Small intestine (tissue), 16 donors: ENCODE data around the gene DMXL2. TPM values are rescaled to one million over a fixed set of nuclear protein-coding genes. Genes with fewer than 3 reads are reported as not detected.

ENCODE experiments used
- DNase-seq, 2 donors: peaks; one replicate each; pipeline versions ENCODE4 v3.0.0 to v3.0.0-alpha.2; 2013
- FAIRE-seq: peaks from 2 replicates; lab custom pipeline; 2012; peaks lifted over from hg19 to GRCh38; lab: Jason Lieb, UNC
- H3K27ac ChIP-seq, 3 donors: one replicate each; pipeline ENCODE4 v1.5.1; 2013; ENCODE audit warnings: low read length in 2 of 3, mild to moderate bottlenecking in 2 of 3, control low read depth in 1 of 3, inconsistent platforms in 1 of 3, low read depth in 1 of 3, moderate library complexity in 1 of 3
- H3K27me3 ChIP-seq, 3 donors: one replicate each; pipeline ENCODE4 v1.6.1; 2013; ENCODE audit warnings: low read length in 3 of 3, inconsistent platforms in 1 of 3; ENCODE audit not compliant: control insufficient read depth in 3 of 3, insufficient read depth in 3 of 3
- H3K36me3 ChIP-seq, 3 donors: one replicate each; pipeline ENCODE4 v1.6.1; 2013; ENCODE audit warnings: low read length in 3 of 3, inconsistent platforms in 1 of 3, low read depth in 1 of 3, mild to moderate bottlenecking in 1 of 3, moderate library complexity in 1 of 3; ENCODE audit not compliant: control insufficient read depth in 3 of 3, insufficient read depth in 2 of 3
- H3K4me1 ChIP-seq, 3 donors: one replicate each; pipeline ENCODE4 v1.6.1; 2013; ENCODE audit warnings: low read length in 2 of 3, inconsistent platforms in 1 of 3, low read depth in 1 of 3, mild to moderate bottlenecking in 1 of 3, moderate library complexity in 1 of 3; ENCODE audit not compliant: control insufficient read depth in 3 of 3, insufficient read depth in 2 of 3
- H3K4me3 ChIP-seq, 3 donors: one replicate each; pipeline ENCODE4 v1.5.1; 2013; ENCODE audit warnings: low read length in 3 of 3, control low read depth in 1 of 3, inconsistent platforms in 1 of 3, low read depth in 1 of 3, mild to moderate bottlenecking in 1 of 3, moderate library complexity in 1 of 3
- H3K9me3 ChIP-seq, 2 donors: one replicate each; pipeline ENCODE4 v1.6.1; 2013; ENCODE audit warnings: low read depth in 1 of 2, low read length in 1 of 2; ENCODE audit not compliant: control insufficient read depth in 2 of 2, insufficient read depth in 1 of 2
- WGBS, 3 donors: extraction: QIAGEN DNeasy Blood & Tissue Kit; methylation state at CpG; one replicate each; pipeline ENCODE4 v1.1.7; 2013; 5-methylcytosine and 5-hydroxymethylcytosine counted together
- long read RNA-seq, 10 donors: transcript quantifications; one replicate each; lab custom pipeline, GENCODE V29; 2026
- polyA plus RNA-seq, 4 donors: library from polyadenylated mRNA; stranded (reverse) in 3 of 4; unstranded in 1 of 4; fragments of 200-250 nt in 3 of 4; fragments of 120-200 nt in 1 of 4; gene quantifications; one replicate each; pipeline versions ENCODE4 v1.2.1 to v1.2.3, GENCODE V29; 2013
- donor health status: healthy with polysubstance abuse.
- donor health status: control.
- donor health status: control.
- donor health status: Bipolar disorder and iron deficiency.
- donor health status: healthy.

DMXL2 gene, protein sequence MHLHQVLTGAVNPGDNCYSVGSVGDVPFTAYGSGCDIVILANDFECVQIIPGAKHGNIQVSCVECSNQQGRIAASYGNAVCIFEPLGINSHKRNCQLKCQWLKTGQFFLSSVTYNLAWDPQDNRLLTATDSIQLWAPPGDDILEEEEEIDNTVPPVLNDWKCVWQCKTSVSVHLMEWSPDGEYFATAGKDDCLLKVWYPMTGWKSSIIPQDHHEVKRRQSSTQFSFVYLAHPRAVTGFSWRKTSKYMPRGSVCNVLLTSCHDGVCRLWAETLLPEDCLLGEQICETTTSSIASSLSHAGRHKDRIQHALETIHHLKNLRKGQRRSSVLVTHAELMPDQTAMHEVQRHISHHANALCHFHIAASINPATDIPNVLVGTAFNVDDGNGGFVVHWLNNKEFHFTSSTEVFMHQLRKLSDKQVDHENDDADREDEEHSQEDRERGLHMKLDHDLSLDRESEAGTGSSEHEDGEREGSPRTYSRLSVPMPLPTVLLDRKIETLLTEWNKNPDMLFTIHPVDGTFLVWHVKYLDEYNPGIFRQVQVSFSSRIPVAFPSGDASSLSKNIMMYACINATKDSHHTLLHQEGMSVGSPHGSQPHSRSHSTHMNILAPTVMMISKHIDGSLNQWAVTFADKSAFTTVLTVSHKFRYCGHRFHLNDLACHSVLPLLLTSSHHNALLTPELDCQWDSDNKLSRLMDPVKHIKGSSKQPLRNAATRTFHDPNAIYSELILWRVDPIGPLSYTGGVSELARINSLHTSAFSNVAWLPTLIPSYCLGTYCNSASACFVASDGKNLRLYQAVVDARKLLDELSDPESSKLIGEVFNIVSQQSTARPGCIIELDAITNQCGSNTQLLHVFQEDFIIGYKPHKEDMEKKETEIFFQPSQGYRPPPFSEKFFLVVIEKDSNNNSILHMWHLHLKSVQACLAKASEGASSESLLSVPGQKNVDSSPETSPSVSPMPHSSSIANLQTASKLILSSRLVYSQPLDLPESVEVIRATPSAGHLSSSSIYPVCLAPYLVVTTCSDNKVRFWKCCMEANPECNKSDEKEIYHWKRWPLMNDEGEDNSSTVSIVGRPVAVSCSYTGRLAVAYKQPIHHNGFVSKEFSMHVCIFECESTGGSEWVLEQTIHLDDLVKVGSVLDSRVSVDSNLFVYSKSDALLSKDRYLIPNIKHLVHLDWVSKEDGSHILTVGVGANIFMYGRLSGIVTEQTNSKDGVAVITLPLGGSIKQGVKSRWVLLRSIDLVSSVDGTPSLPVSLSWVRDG (N-terminal part only)
- polyA plus RNA-seq, result 10 to 100 TPM; 24.5 to 58.4 (median 42.6) TPM
- long read RNA-seq, donor 1, result 0 reads
- long read RNA-seq, donor 2, result 0 reads
- long read RNA-seq, donor 3, partial matches to known transcripts, result 0 of 4 reads
- long read RNA-seq, donor 3, other reads (novel, unspliced or antisense), result 0 of 4 reads
- long read RNA-seq, donor 4, result 0 reads
- long read RNA-seq, donor 5, result 0 reads
- long read RNA-seq, donor 6, result 0 reads
- long read RNA-seq, donor 7, result 0 reads
- long read RNA-seq, donor 8, result 0 reads
- long read RNA-seq, donor 9, result 0 reads
- long read RNA-seq, donor 10, partial matches to known transcripts, result 0 of 3 reads
- long read RNA-seq, donor 10, other reads (novel, unspliced or antisense), result 0 of 3 reads

DNA sequence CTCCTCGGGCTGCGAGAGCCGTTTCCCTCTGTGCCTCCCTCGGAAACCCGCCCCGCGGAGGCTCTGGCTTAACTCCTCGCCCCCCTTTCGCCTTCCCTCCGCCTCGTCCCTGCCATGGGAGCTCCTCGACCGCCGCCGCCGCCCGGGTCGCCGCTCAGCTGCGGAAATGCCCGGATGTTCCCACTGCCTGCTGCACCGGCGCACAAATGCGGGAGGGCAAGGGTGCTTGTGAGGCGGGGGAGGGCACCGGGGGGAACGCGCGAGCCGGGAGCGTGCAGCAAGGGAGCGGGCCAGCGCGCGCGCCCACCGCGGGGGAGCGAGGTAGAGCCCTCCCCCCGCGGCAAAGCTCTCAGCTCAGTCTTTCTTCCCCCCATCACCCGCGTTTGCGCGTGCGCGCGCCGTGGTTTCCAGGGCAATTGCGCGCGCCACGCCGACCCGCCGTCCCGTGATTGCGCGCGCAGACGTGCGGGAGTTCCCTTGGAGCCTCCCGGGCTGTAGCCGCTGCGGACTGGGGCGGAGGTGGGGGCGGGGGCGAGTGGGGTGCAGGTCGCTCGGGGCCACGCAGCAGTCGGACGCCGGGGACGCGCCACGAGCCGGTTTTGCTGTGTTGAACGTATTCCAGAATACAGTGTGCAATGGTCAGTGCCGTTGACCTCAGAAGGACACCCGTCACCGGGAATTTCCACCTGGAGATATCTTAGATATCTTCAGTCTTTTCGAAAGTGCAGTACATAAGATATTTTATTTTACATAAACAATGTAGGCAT, at the start of gene DMXL2:
Gene DMXL2 (minus strand): TSS at position 168 of the 767 bp plus-strand sequence. CDS start 226 bp downstream, outside the sequence.
- Histone ChIP-seq H3K27ac (peak within 1 kb of the TSS; percentile 87 to 89 (median 88)), H3K9me3 (no peaks in the 10 kb centered on the region), H3K36me3 (no peaks in the 10 kb centered on the region), H3K4me3 (peak within 1 kb of the TSS; percentile 47 to 95 (median 89)), H3K4me1 (peaks cover 0 to 12% (median 5%) of the 10 kb centered on the region in 3 donors), H3K27me3 (no peaks in the 10 kb centered on the region)
- no peak for FAIRE-seq
- 0% methylated on average over 58 to 83 of the region's 83 CpGs for WGBS, 3 donors
- DNase-seq, result peak; percentile 90 to 94

- DNase-seq (no peak), FAIRE-seq (no peak)
- H3K36me3 ChIP-seq, result no peaks in the 10 kb centered on the region
- no peak overlapping the region for H3K4me3 ChIP-seq
- 17 to 37% (median 22%) methylated on average over 9 of the region's 9 CpGs for WGBS, 3 donors
- no peaks in the 10 kb centered on the region for H3K4me1 ChIP-seq
- H3K27ac ChIP-seq, result no peak overlapping the region
- no peaks in the 10 kb centered on the region for H3K9me3 ChIP-seq
- H3K27me3 ChIP-seq, result peaks cover 0 to 14% (median 0%) of the 10 kb centered on the region in 3 donors
Observed at GRCh38 chr15:51672155-51672687, 49.6 kb upstream of the DMXL2 start.

DNA sequence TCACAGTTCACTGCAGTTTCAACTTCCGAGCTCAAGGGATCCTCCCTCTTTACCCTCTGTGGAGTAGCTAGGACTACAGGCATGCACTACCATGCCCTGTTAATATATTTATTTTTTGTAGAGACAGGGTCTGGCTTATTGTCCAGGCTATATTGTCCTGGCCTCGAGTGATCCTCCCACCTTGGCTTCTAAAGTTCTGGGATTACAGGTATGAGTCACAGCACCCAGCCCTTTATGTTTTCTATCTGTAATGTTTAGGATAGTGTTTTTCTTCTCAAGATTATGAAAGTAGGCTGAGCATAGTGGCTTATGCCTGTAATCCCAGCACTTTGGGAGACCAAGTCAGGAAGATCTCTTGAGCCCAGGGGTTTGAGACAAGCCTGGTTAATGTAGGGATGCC, 46.8 kb upstream of the DMXL2 start:
- H3K9me3 ChIP-seq, result no peaks in the 10 kb centered on the region
- no peaks in the 10 kb centered on the region for H3K4me1 ChIP-seq
- no peak for FAIRE-seq
- no peak for DNase-seq
- no peaks in the 10 kb centered on the region for H3K36me3 ChIP-seq
- WGBS, 3 donors, result 32 to 64% (median 35%) methylated on average over 2 of the region's 2 CpGs
- peaks cover 0 to 14% (median 0%) of the 10 kb centered on the region in 3 donors for H3K27me3 ChIP-seq
- H3K27ac ChIP-seq, result no peak overlapping the region
- no peak overlapping the region for H3K4me3 ChIP-seq

GRCh38 chr15:51668446-51668845, 45.9 kb upstream of the DMXL2 start:
- peaks cover 0 to 14% (median 0%) of the 10 kb centered on the region in 3 donors for H3K27me3 ChIP-seq
- FAIRE-seq (no peak), DNase-seq (no peak)
- WGBS, 3 donors, result 72 to 82% (median 77%) methylated on average over 5 of the region's 5 CpGs
- H3K27ac ChIP-seq, result no peak overlapping the region
- H3K9me3 ChIP-seq, result no peaks in the 10 kb centered on the region
- H3K4me1 ChIP-seq, result no peaks in the 10 kb centered on the region
- no peaks in the 10 kb centered on the region for H3K36me3 ChIP-seq
- H3K4me3 ChIP-seq, result no peak overlapping the region

DNA sequence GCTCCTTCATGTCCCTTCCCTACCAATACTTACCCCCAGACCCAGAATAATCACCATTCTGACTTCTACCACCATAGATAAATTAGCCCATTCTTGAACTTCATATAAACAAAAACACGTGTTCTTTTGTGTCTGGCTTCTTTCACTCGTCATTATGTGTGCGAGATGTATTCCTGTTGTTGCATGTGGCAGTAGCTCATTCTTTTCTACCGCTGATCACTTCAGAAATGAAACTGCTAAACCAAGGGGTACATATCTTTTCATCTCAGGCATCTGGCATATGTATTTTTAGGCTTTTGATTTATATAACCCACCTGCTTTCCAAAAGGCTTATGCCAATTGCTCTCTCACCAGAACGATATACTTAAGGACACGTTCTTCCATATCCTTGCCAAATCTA, 44.9 kb upstream of the DMXL2 start:
- no peak for DNase-seq
- no peaks in the 10 kb centered on the region for H3K9me3 ChIP-seq
- no peak for FAIRE-seq
- WGBS, 3 donors, result 45 to 79% (median 64%) methylated on average over 6 of the region's 6 CpGs
- H3K27me3 ChIP-seq, result peaks cover 0 to 14% (median 0%) of the 10 kb centered on the region in 3 donors
- no peak overlapping the region for H3K27ac ChIP-seq
- H3K4me3 ChIP-seq, result no peak overlapping the region
- no peaks in the 10 kb centered on the region for H3K4me1 ChIP-seq
- H3K36me3 ChIP-seq, result no peaks in the 10 kb centered on the region

DNA sequence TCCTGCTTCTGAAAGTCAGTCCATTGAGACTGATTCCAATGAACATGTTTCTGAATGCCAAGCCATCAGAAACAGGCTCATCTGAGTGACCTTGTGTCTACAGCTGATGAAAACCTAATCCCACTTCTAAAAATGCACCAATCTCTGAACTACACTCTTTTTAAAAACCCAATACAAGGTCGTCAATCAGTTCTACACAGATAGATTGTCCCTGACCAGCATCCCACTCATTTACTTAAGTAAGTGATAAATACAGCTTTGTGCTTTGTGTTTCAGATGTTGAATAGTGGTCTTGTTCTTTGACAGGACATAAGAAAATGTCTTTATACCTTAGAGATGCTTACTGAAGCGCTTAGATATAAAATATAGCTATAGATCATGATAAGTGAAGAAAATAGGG, 38.5 kb upstream of the DMXL2 start:
- no peak overlapping the region for H3K4me3 ChIP-seq
- H3K9me3 ChIP-seq, result no peaks in the 10 kb centered on the region
- FAIRE-seq (no peak), DNase-seq (no peak)
- no peaks in the 10 kb centered on the region for H3K4me1 ChIP-seq
- no peaks in the 10 kb centered on the region for H3K27me3 ChIP-seq
- 86 to 89% (median 87%) methylated on average over 2 of the region's 2 CpGs for WGBS, 3 donors
- no peak overlapping the region for H3K27ac ChIP-seq
- no peaks in the 10 kb centered on the region for H3K36me3 ChIP-seq

- DNase-seq (no peak), FAIRE-seq (no peak)
- Histone ChIP-seq H3K4me1 (no peaks in the 10 kb centered on the region), H3K4me3 (no peak overlapping the region), H3K27me3 (no peaks in the 10 kb centered on the region), H3K9me3 (no peaks in the 10 kb centered on the region), H3K36me3 (no peaks in the 10 kb centered on the region), H3K27ac (no peak overlapping the region)
- WGBS, 3 donors, result 87 to 96% (median 90%) methylated on average over 3 of the region's 3 CpGs
Observed at GRCh38 chr15:51658664-51659063, 36.1 kb upstream of the DMXL2 start.
